ENCODE measurements around the gene ZYG11B. TPM values are rescaled to one million over a fixed set of nuclear protein-coding genes. Genes with fewer than 3 reads are reported as not detected.

ZYG11B gene
- total and polyA plus RNA-seq, 2 donors (not counting 3 experiments of a cell fraction or from before 2014, with no cell fraction given): 8.2 to 27.2 TPM

DNA sequence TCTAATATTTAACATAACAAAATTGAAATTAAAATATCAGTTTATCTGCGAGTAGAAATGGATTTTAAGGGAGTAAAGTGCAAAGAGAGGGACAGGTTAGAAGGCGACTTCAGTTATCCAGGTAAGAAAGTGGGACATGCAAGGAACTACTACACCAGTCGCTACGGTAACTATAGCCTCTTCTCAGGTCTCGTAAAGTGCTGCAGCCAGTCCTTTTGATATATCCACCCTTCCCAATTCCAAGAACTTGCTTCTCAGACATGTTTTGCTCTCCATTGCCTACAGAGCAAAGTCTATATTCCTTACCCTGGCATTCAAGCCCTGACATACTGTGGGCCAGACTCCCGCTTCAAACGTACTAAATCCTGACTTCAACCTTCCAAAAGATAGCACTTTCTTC is 30.6 kb upstream of the ZYG11B start:
- no TSS peak for BruUV-seq (replicated peaks)
- no peak for TF ChIP-seq JUN (IDR thresholded peaks at IDR 0.05; ENCODE audit: borderline replicate concordance, insufficient read depth, insufficient read length, low read depth)

DNA sequence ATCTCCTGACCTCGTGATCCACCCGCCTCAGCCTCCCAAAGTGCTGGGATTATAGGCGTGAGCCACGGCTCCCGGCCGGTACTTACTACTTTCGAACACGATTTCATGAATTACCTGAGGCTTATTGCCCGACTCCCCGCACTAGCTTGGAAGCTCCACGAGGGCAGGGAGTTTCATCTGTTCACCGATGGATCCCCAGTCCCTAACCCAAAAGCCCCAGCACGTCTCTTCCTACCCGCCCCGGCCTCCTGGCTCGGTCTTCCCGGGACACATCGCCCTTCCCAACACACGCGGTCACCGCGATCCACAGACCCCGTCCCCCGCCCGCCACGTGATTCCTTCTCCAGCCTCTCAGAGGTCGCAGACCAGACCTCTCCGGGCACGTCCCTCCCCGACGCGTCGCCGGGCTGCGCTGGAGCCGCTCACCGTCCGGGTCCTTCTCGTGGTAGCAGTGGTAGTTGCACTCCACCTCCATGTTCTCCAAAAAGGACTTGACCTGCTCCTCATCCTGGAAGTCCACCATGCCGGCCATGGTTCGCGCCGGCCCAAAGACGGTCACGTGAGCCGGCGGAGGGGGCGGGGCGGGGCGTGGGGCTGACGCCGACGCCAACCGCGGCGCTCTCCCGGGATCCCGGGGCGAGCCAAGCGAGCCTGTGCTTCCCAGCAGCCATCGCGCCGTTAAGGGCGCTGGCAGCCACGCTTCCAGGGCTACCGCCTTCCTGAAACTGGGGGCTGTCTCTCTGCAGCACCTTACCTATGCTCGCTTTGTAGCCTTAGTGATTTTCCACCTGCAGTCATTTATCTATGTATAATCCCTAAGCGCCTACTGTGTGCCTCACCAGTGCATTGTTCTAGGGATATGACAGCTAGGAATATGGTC is 28.2 kb upstream of the ZYG11B start, which contains the start of gene COA7:
Gene COA7, minus strand, starts transcription at position 553 of the 880 bp plus-strand sequence. Its CDS starts 21 bp downstream, at position 532.
- H3K4me3 ChIP-seq (replicated peaks in 1 of 3; ENCODE audit: insufficient read depth in 1 of 3, low read depth in 1 of 3, low read length in 3 of 3): peak within 1 kb of the TSS; percentile 30 to 72 (median 65)
- H3K79me2 ChIP-seq (ENCODE audit: control insufficient read depth, insufficient read depth, low read length): peaks cover 45% of the 10 kb centered on the region
- H4K20me1 ChIP-seq (replicated peaks; ENCODE audit: control insufficient read depth, extremely low read depth, insufficient read depth, low read length): no peaks in the 10 kb centered on the region
- TF ChIP-seq JUN (IDR thresholded peaks at IDR 0.05; ENCODE audit: borderline replicate concordance, insufficient read depth, insufficient read length, low read depth) (no peak), POLR2AphosphoS5 (IDR thresholded peaks at IDR 0.05; ENCODE audit: insufficient read depth, low read depth, low read length) (peak; percentile 56), FOS (IDR thresholded peaks at IDR 0.05; ENCODE audit: borderline replicate concordance, insufficient read depth, low read length) (no peak), POLR2A (IDR thresholded peaks at IDR 0.05; ENCODE audit: low read depth, low read length) (peak; percentile 85), GATA2 (IDR thresholded peaks at IDR 0.05; ENCODE audit: insufficient read depth, insufficient read length, low read depth, low read length) (no peak), EZH2 (IDR thresholded peaks at IDR 0.05; ENCODE audit: borderline replicate concordance, low read depth, low read length, severe bottlenecking) (no peak), MYC (IDR thresholded peaks at IDR 0.05; ENCODE audit: low read depth, low read length) (peak; percentile 54)
- TF ChIP-seq, protein P1, sequence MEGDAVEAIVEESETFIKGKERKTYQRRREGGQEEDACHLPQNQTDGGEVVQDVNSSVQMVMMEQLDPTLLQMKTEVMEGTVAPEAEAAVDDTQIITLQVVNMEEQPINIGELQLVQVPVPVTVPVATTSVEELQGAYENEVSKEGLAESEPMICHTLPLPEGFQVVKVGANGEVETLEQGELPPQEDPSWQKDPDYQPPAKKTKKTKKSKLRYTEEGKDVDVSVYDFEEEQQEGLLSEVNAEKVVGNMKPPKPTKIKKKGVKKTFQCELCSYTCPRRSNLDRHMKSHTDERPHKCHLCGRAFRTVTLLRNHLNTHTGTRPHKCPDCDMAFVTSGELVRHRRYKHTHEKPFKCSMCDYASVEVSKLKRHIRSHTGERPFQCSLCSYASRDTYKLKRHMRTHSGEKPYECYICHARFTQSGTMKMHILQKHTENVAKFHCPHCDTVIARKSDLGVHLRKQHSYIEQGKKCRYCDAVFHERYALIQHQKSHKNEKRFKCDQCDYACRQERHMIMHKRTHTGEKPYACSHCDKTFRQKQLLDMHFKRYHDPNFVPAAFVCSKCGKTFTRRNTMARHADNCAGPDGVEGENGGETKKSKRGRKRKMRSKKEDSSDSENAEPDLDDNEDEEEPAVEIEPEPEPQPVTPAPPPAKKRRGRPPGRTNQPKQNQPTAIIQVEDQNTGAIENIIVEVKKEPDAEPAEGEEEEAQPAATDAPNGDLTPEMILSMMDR (IDR thresholded peaks at IDR 0.05; ENCODE audit: extremely low read depth in 1 of 2, insufficient read depth in 1 of 2, low read depth in 1 of 2, low read length in 2 of 2): no peak
- TF ChIP-seq, protein P2, sequence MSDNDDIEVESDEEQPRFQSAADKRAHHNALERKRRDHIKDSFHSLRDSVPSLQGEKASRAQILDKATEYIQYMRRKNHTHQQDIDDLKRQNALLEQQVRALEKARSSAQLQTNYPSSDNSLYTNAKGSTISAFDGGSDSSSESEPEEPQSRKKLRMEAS (IDR thresholded peaks at IDR 0.05; ENCODE audit: insufficient read depth, insufficient read length): peak; percentile 92
- BruUV-seq (replicated peaks): TSS peak; percentile 48
- intact Hi-C loops (cut with micrococcal nuclease) (loop anchor here (2.0 to 5.0 kb wide), 2 partner anchors 29 to 801 kb away; partner anchors contain the start of gene ZYG11B), dilution Hi-C loops (cut with MboI; ENCODE audit: extremely low pct_ligation_motif_present, low sequenced_read_pairs) (no loop called here)
- peak within 1 kb of the TSS; percentile 56 for H3K27ac ChIP-seq (ENCODE audit: insufficient read depth, low read depth, low read length)
- FAIRE-seq (peak; percentile 48), DNase-seq (ENCODE audit: low read depth, low spot score) (peak; percentile 88)
- peak within 1 kb of the TSS; percentile 78 for H3K9ac ChIP-seq (replicated peaks; ENCODE audit: extremely low read depth, insufficient read depth, low read length)
- peak within 1 kb of the TSS; percentile 88 for H3K4me2 ChIP-seq (ENCODE audit: insufficient read depth, low read length)
- peak within 1 kb of the TSS; percentile 99 for H2AFZ ChIP-seq (ENCODE audit: low read depth, low read length)
- H3K4me1 ChIP-seq (ENCODE audit: control insufficient read depth, extremely low read depth, insufficient read depth, low read length): peaks cover 13% of the 10 kb centered on the region
- H3K9me3 ChIP-seq (replicated peaks; ENCODE audit: control insufficient read depth, insufficient read depth, low read length): no peaks in the 10 kb centered on the region
- H3K9me1 ChIP-seq (replicated peaks; ENCODE audit: control insufficient read depth, extremely low read depth, insufficient read depth, low read length): no peaks in the 10 kb centered on the region
- CTCF ChIA-PET: interaction anchor here (0.9 to 1.3 kb wide), 2 partner anchors 12 to 145 kb away, joined by 3 read pairs; partner anchors contain the start of gene ZYG11A
- no peaks in the 10 kb centered on the region for H3K36me3 ChIP-seq (ENCODE audit: control insufficient read depth in 2 of 2, extremely low read depth in 1 of 2, insufficient read depth in 2 of 2, low read length in 2 of 2)
- no peaks in the 10 kb centered on the region for H3K27me3 ChIP-seq (ENCODE audit: control insufficient read depth in 2 of 2, insufficient read depth in 2 of 2, low read length in 2 of 2)
- POLR2A ChIA-PET: no interaction called here

More for the DNA sequence above, 30.6 kb upstream of the ZYG11B start:
- Histone ChIP-seq H3K27ac (ENCODE audit: insufficient read depth, low read depth, low read length) (no peak overlapping the region), H3K79me2 (ENCODE audit: control insufficient read depth, insufficient read depth, low read length) (peaks cover 47% of the 10 kb centered on the region), H2AFZ (ENCODE audit: low read depth, low read length) (no peak overlapping the region), H3K4me1 (ENCODE audit: control insufficient read depth, extremely low read depth, insufficient read depth, low read length) (peaks cover 11% of the 10 kb centered on the region), H4K20me1 (replicated peaks; ENCODE audit: control insufficient read depth, extremely low read depth, insufficient read depth, low read length) (no peaks in the 10 kb centered on the region), H3K4me2 (ENCODE audit: insufficient read depth, low read length) (no peak overlapping the region), H3K36me3 (ENCODE audit: control insufficient read depth in 2 of 2, extremely low read depth in 1 of 2, insufficient read depth in 2 of 2, low read length in 2 of 2) (peaks cover 3 to 9% of the 10 kb centered on the region in 2 experiments), H3K4me3 (replicated peaks in 1 of 3; ENCODE audit: insufficient read depth in 1 of 3, low read depth in 1 of 3, low read length in 3 of 3) (no peak overlapping the region), H3K9ac (replicated peaks; ENCODE audit: extremely low read depth, insufficient read depth, low read length) (no peak overlapping the region), H3K27me3 (ENCODE audit: control insufficient read depth in 2 of 2, insufficient read depth in 2 of 2, low read length in 2 of 2) (no peaks in the 10 kb centered on the region), H3K9me1 (replicated peaks; ENCODE audit: control insufficient read depth, extremely low read depth, insufficient read depth, low read length) (no peaks in the 10 kb centered on the region), H3K9me3 (replicated peaks; ENCODE audit: control insufficient read depth, insufficient read depth, low read length) (no peaks in the 10 kb centered on the region)
- intact Hi-C loops (cut with micrococcal nuclease): loop anchor here (5.0 kb wide), 1 partner anchor 798 kb away; no protein-coding TSS in a partner anchor
- dilution Hi-C loops (cut with MboI; ENCODE audit: extremely low pct_ligation_motif_present, low sequenced_read_pairs): no loop called here
- FAIRE-seq (no peak), DNase-seq (ENCODE audit: low read depth, low spot score) (no peak)
- ChIA-PET CTCF (interaction anchor here (1.1 to 1.5 kb wide), 3 partner anchors 9 to 491 kb away, joined by 4 to 6 read pairs (median 4); no protein-coding TSS in a partner anchor), POLR2A (interaction anchor here (0.6 to 0.8 kb wide), 2 partner anchors 340 to 1348 kb away, joined by 3 read pairs; no protein-coding TSS in a partner anchor)
